Stimulated activated CD4-positive, alpha-beta T cell treated with anti-CD3 and anti-CD28 coated beads, TNF-alpha, amount 100 ng/mL, for 24 hours (primary cell): ENCODE data around the gene TNFSF8.

Source experiments
- DNase-seq, 3 experiments: peaks; one replicate each; pipeline ENCODE4 v3.0.0-alpha.2; 2020; ENCODE audit warnings: low read depth in 3 of 3

The TNFSF8 gene

GRCh38 chr9:114869845-114870244 lies 60.5 kb downstream of the TNFSF8 start:
- no peak for DNase-seq

- DNase-seq: no peak
Measured at GRCh38 chr9:114869378-114869777, 61.0 kb downstream of the TNFSF8 start.

- DNase-seq: no peak
Measured at GRCh38 chr9:114867327-114867726, 63.1 kb downstream of the TNFSF8 start.

- DNase-seq: no peak
Measured at GRCh38 chr9:114864471-114864870, 65.9 kb downstream of the TNFSF8 start.

GRCh38 chr9:114861922-114862605 lies 68.3 kb downstream of the TNFSF8 start:
- DNase-seq: no peak

GRCh38 chr9:114861273-114861672 lies 69.1 kb downstream of the TNFSF8 start:
- no peak for DNase-seq

GRCh38 chr9:114860187-114860586 lies 70.2 kb downstream of the TNFSF8 start:
- DNase-seq: no peak

GRCh38 chr9:114856942-114857315 lies 73.5 kb downstream of the TNFSF8 start:
- DNase-seq: no peak

GRCh38 chr9:114856215-114856941 lies 74.0 kb downstream of the TNFSF8 start:
- no peak for DNase-seq

GRCh38 chr9:114855488-114855887 lies 74.9 kb downstream of the TNFSF8 start:
- no peak for DNase-seq

GRCh38 chr9:114854736-114855355 lies 75.5 kb downstream of the TNFSF8 start:
- no peak for DNase-seq

- DNase-seq: no peak
Measured at GRCh38 chr9:114853071-114853855, 77.1 kb downstream of the TNFSF8 start.

GRCh38 chr9:114852050-114852594 lies 78.3 kb downstream of the TNFSF8 start:
- no peak for DNase-seq

GRCh38 chr9:114851306-114851705 lies 79.1 kb downstream of the TNFSF8 start:
- no peak for DNase-seq
